ENCODE data around the gene CLIP1.

DNA sequence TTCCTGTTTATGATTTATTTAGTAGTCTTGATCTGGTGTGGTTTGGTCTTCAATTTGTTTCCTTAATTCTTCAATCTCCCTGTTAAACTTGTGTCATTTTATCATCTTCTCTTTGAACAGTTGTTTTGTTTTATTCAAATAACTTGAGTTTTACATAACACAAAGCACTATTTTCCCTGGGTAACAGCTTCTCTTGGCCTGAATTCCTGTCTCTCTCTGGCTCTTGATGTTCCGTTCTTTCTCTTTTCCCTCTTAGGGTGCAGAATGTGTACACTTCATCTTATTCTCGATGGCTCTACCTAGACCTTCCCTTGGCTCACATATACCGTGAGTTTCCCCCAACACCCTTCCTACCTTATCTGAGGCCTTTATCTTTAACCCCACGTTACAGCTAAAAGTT is 119.4 kb downstream of the CLIP1 start:
- TF ChIP-seq, protein P1, sequence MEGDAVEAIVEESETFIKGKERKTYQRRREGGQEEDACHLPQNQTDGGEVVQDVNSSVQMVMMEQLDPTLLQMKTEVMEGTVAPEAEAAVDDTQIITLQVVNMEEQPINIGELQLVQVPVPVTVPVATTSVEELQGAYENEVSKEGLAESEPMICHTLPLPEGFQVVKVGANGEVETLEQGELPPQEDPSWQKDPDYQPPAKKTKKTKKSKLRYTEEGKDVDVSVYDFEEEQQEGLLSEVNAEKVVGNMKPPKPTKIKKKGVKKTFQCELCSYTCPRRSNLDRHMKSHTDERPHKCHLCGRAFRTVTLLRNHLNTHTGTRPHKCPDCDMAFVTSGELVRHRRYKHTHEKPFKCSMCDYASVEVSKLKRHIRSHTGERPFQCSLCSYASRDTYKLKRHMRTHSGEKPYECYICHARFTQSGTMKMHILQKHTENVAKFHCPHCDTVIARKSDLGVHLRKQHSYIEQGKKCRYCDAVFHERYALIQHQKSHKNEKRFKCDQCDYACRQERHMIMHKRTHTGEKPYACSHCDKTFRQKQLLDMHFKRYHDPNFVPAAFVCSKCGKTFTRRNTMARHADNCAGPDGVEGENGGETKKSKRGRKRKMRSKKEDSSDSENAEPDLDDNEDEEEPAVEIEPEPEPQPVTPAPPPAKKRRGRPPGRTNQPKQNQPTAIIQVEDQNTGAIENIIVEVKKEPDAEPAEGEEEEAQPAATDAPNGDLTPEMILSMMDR (IDR thresholded peaks at IDR 0.05; ENCODE audit: low read depth, low read length, poor library complexity, severe bottlenecking) = no peak
- no peak for TF ChIP-seq EZH2phosphoT487 (IDR thresholded peaks at IDR 0.05; ENCODE audit: borderline replicate concordance, low read length)
